ENCODE data around the gene HK3.

DNA sequence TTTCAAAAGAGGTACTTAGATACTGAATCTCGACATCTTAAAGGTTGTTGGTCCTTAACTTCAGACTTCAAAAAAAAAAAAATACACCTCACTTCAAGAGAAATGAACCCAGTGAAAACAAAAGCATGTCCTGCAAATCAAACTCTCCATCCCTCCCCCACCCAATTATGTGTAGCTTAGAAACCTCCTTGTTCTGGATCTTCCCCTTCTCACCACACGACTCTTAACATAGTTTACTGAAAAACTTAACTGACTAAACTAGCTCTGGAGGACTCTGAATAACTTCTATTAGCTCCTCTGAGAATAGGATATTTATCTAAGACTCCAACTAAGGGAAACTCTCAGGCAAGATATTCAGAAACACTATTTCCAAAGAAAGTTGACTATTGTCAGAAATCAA lies 48.7 kb upstream of the HK3 start:
- TF ChIP-seq, protein P1, sequence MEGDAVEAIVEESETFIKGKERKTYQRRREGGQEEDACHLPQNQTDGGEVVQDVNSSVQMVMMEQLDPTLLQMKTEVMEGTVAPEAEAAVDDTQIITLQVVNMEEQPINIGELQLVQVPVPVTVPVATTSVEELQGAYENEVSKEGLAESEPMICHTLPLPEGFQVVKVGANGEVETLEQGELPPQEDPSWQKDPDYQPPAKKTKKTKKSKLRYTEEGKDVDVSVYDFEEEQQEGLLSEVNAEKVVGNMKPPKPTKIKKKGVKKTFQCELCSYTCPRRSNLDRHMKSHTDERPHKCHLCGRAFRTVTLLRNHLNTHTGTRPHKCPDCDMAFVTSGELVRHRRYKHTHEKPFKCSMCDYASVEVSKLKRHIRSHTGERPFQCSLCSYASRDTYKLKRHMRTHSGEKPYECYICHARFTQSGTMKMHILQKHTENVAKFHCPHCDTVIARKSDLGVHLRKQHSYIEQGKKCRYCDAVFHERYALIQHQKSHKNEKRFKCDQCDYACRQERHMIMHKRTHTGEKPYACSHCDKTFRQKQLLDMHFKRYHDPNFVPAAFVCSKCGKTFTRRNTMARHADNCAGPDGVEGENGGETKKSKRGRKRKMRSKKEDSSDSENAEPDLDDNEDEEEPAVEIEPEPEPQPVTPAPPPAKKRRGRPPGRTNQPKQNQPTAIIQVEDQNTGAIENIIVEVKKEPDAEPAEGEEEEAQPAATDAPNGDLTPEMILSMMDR (IDR thresholded peaks at IDR 0.05; ENCODE audit: low read depth, low read length) = no peak
- no peak for TF ChIP-seq EZH2phosphoT487 (IDR thresholded peaks at IDR 0.05; ENCODE audit: low read depth)

Measured in OCI-LY3 (cell line).